ENCODE measurements around the gene MYOM3.
A peak's percentile ranks its signal among the peaks of the same experiment; 100 is the strongest.

The MYOM3 gene

DNA sequence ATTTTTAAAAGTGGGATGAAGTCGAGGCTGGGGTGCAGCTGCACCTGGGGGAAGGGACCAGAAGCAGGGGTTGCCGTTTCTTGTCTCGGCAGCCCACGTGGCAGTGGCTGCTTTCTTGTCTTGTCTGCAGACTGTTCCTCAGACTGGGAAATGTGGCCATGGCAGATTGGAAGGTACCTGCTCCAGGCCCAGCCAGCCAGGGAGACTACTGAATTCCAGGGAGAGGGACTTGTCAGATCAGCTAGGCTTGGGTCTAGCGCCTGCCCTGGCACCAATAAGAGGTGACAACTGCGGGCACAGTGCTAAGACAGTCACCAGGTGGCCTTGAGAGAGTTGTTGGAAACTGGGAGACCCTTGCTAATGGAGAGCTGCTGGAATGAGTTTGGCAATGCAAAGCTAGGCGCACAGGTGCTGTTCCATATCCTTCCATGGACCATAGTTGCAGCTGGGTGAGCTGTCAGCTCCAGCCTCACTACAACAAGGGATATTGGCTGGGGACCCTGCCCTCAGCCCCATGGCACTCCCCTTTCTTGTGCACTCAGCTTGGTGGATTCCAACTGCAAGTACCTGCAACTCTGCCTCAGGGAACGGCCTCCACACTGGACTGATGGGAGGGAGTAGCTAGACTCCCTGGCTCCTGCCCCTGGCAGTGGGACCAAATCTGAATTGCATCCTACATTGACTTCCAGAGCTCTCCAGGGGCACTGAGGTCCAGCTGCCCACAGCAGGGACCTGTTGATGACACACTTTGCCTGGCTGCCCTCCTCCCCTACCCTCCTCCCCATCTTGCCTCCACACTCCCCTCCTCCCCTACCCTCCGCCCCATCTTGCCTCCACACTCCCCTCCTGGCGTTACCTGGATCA, 40.9 kb upstream of the MYOM3 start:
- H3K4me2 ChIP-seq (ENCODE audit: low read length) = peak overlapping the region; percentile 12; the same call in 1 of the 2 replicates
- TF ChIP-seq EZH2phosphoT487 (IDR thresholded peaks at IDR 0.05; ENCODE audit: low read depth) (no peak), CTCF (IDR thresholded peaks at IDR 0.05; ENCODE audit: low read depth, low read length) (no peak)
- H3K27me3 ChIP-seq (ENCODE audit: low read depth, low read length) = no peaks in the 10 kb centered on the region
- H3K27ac ChIP-seq (ENCODE audit: low read length) = peak overlapping the region; percentile 23; the same call in 1 of the 2 replicates
- H3K36me3 ChIP-seq (replicated peaks; ENCODE audit: low read depth, low read length) = peaks cover 20% of the 10 kb centered on the region
- H2AFZ ChIP-seq (ENCODE audit: low read depth, low read length) = no peak overlapping the region
- peak overlapping the region; percentile 12; the same call in 1 of the 2 replicates for H3K9ac ChIP-seq (ENCODE audit: low read length)
- peaks cover 63% of the 10 kb centered on the region for H3K4me1 ChIP-seq (ENCODE audit: low read length)
- no peaks in the 10 kb centered on the region for H3K9me3 ChIP-seq (ENCODE audit: insufficient read depth, low read length)
- no peaks in the 10 kb centered on the region for H3K79me2 ChIP-seq (ENCODE audit: low read length)
- H4K20me1 ChIP-seq (ENCODE audit: insufficient read depth, low read length) = no peaks in the 10 kb centered on the region
- no peak overlapping the region for H3K4me3 ChIP-seq (ENCODE audit: low read length)

- Histone ChIP-seq H4K20me1 (ENCODE audit: insufficient read depth, low read length) (no peaks in the 10 kb centered on the region), H3K9ac (ENCODE audit: low read length) (peak overlapping the region; percentile 68), H3K27ac (ENCODE audit: low read length) (peak overlapping the region; percentile 78), H3K36me3 (replicated peaks; ENCODE audit: low read depth, low read length) (peaks cover 11% of the 10 kb centered on the region), H3K4me3 (ENCODE audit: low read length) (peak overlapping the region; percentile 73), H3K4me1 (ENCODE audit: low read length) (peaks cover 60% of the 10 kb centered on the region), H3K79me2 (ENCODE audit: low read length) (no peaks in the 10 kb centered on the region), H2AFZ (ENCODE audit: low read depth, low read length) (no peak overlapping the region), H3K27me3 (ENCODE audit: low read depth, low read length) (no peaks in the 10 kb centered on the region), H3K9me3 (ENCODE audit: insufficient read depth, low read length) (no peaks in the 10 kb centered on the region), H3K4me2 (ENCODE audit: low read length) (peak overlapping the region; percentile 90)
- TF ChIP-seq CTCF (IDR thresholded peaks at IDR 0.05; ENCODE audit: low read depth, low read length) (no peak), EZH2phosphoT487 (IDR thresholded peaks at IDR 0.05; ENCODE audit: low read depth) (no peak)
These were observed 39.2 kb upstream of the MYOM3 start for GRCh38 chr1:24151175-24151533.

GRCh38 chr1:24150234-24151174, 38.6 kb upstream of the MYOM3 start:
- Histone ChIP-seq H3K4me3 (ENCODE audit: low read length) (peak overlapping the region; percentile 73), H3K9ac (ENCODE audit: low read length) (peak overlapping the region; percentile 68), H3K9me3 (ENCODE audit: insufficient read depth, low read length) (no peaks in the 10 kb centered on the region), H3K27ac (ENCODE audit: low read length) (peak overlapping the region; percentile 78), H3K27me3 (ENCODE audit: low read depth, low read length) (no peaks in the 10 kb centered on the region), H3K4me2 (ENCODE audit: low read length) (peak overlapping the region; percentile 90), H3K36me3 (replicated peaks; ENCODE audit: low read depth, low read length) (peaks cover 5% of the 10 kb centered on the region), H2AFZ (ENCODE audit: low read depth, low read length) (no peak overlapping the region), H3K79me2 (ENCODE audit: low read length) (no peaks in the 10 kb centered on the region), H3K4me1 (ENCODE audit: low read length) (peaks cover 53% of the 10 kb centered on the region), H4K20me1 (ENCODE audit: insufficient read depth, low read length) (no peaks in the 10 kb centered on the region)
- TF ChIP-seq EZH2phosphoT487 (IDR thresholded peaks at IDR 0.05; ENCODE audit: low read depth) (no peak), CTCF (IDR thresholded peaks at IDR 0.05; ENCODE audit: low read depth, low read length) (peak; percentile 58)

DNA sequence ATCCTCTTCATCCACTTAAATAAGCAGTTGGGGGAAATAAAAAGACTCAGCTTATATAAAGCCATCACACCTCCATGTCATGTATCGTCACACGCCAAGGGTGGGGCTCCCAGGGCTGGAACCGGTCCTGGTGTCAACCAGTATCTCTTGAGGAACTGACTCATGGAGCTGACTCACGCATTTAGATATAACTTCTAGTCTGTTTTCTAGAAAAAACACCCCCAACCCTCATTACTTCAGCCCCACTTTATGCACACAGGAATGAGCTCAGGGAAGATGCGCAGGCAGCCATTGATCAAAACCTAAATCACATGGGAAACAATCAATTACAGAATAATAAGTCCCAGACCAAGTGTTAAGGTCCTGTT, 37.9 kb upstream of the MYOM3 start:
- Histone ChIP-seq H2AFZ (ENCODE audit: low read depth, low read length) (no peak overlapping the region), H3K9ac (ENCODE audit: low read length) (peak overlapping the region; percentile 68; the same call in 1 of the 2 replicates)

More for the DNA sequence above, 37.9 kb upstream of the MYOM3 start:
- peaks cover 46% of the 10 kb centered on the region for H3K4me1 ChIP-seq (ENCODE audit: low read length)
- no peaks in the 10 kb centered on the region for H3K27me3 ChIP-seq (ENCODE audit: low read depth, low read length)
- no peaks in the 10 kb centered on the region for H4K20me1 ChIP-seq (ENCODE audit: insufficient read depth, low read length)
- no peaks in the 10 kb centered on the region for H3K79me2 ChIP-seq (ENCODE audit: low read length)
- H3K27ac ChIP-seq (ENCODE audit: low read length) = no peak overlapping the region
- TF ChIP-seq EZH2phosphoT487 (IDR thresholded peaks at IDR 0.05; ENCODE audit: low read depth) (no peak), CTCF (IDR thresholded peaks at IDR 0.05; ENCODE audit: low read depth, low read length) (no peak)
- H3K9me3 ChIP-seq (ENCODE audit: insufficient read depth, low read length) = no peaks in the 10 kb centered on the region
- H3K4me3 ChIP-seq (ENCODE audit: low read length) = peak overlapping the region; percentile 73
- H3K36me3 ChIP-seq (replicated peaks; ENCODE audit: low read depth, low read length) = peaks cover 5% of the 10 kb centered on the region
- peak overlapping the region; percentile 90 for H3K4me2 ChIP-seq (ENCODE audit: low read length)
